ENCODE results near the gene AP1B1.

DNA sequence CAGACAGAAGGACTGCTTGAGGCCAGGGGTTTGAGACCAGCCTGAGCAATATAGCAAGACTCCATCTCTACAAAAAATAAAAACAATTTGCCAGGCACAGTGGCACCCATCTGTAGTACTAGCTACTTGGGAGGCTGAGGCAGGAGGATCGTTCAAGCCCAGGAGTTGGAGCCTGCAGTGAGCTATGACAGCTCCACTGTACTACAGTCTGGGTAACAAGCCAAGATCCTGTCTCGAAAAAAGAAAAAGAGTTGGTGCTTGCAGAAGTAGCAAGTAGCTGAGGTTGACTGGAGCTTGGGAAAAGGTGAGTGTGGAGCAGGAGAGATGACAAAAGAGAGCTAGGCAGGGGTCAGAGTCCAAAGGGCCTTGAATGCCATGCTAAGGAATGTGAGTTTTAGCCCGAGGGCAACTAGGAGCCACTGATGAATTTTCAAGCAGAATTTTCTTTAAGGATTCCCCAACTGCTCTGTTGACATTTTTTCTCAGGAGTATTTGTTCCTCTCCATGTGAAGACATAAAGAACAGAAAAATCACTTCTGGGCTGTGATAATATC is 3.1 kb downstream of the AP1B1 start:
- TF ChIP-seq, protein P1, sequence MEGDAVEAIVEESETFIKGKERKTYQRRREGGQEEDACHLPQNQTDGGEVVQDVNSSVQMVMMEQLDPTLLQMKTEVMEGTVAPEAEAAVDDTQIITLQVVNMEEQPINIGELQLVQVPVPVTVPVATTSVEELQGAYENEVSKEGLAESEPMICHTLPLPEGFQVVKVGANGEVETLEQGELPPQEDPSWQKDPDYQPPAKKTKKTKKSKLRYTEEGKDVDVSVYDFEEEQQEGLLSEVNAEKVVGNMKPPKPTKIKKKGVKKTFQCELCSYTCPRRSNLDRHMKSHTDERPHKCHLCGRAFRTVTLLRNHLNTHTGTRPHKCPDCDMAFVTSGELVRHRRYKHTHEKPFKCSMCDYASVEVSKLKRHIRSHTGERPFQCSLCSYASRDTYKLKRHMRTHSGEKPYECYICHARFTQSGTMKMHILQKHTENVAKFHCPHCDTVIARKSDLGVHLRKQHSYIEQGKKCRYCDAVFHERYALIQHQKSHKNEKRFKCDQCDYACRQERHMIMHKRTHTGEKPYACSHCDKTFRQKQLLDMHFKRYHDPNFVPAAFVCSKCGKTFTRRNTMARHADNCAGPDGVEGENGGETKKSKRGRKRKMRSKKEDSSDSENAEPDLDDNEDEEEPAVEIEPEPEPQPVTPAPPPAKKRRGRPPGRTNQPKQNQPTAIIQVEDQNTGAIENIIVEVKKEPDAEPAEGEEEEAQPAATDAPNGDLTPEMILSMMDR (IDR thresholded peaks at IDR 0.05) = no peak
- no peak for TF ChIP-seq POLR2A (IDR thresholded peaks at IDR 0.05)

All from heart left ventricle (tissue), 13 donors.